GM18499 (cell line): ENCODE measurements around the gene ATG16L1.
A peak's percentile ranks its signal among the peaks of the same experiment; 100 is the strongest.

ENCODE experiments used
- ATAC-seq: cut with Tn5 transposase; IDR thresholded peaks from one replicate; pipeline ENCODE4 v1.9.1; 2021; ENCODE audit warnings: moderate number of reproducible peaks; ENCODE audit not compliant: insufficient read depth, unreplicated experiment

The ATG16L1 gene

DNA sequence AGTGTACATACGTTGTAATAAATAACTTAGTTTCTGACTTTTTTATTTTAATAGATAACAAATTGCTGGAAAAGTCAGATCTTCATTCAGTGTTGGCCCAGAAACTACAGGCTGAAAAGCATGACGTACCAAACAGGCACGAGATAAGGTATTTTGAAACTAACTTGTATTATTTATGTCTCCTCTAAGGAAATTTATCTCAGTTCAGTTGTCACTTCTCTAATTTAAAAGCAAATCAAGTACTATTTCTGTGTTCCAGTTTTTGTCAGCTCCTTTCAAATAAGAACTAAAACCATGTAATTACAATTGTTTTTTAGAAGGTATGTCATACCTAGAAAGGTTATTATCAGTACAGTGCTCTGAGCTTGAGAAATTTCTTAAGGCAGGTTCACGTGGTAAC, 4.6 kb downstream of the ATG16L1 start:
- no peak for ATAC-seq

DNA sequence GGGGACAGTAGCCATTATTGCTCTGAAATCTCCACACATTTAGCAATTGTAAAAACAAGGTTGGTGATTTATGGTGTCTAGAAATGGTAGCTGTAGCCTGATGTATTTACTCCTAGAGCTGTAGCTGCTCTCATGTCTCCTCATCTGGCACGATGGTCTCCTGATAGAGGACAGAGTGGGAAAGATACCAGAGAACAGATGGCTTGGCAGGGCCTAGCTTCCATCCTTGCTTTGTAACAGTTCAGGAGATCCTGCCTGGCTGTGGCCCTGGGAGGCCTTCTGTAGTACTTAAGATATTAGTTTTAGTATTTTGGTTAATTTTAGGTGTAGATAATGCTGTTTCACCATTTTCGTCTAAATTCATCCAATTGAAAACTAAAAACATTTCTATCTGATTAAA, 6.7 kb downstream of the ATG16L1 start:
- no peak for ATAC-seq

DNA sequence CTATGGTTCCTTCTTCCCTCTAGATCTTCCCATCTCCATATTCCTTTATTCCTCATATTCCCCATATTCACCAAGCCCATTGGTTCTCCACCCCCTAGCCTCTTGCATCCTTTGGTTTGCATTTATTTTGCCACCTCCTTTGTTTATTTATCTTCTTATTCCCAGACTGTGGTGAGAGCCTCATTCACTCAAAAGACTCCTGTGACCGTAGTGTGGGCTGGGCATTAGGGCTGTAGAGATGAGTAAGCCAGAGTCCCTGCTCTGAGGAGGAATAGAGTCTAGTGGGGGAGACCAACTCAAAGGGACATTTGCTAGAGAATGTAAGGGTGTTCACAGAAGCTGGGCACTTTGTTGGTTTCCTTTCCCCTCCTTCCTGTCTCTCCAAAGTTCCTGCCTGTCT, 8.3 kb downstream of the ATG16L1 start:
- ATAC-seq: no peak

DNA sequence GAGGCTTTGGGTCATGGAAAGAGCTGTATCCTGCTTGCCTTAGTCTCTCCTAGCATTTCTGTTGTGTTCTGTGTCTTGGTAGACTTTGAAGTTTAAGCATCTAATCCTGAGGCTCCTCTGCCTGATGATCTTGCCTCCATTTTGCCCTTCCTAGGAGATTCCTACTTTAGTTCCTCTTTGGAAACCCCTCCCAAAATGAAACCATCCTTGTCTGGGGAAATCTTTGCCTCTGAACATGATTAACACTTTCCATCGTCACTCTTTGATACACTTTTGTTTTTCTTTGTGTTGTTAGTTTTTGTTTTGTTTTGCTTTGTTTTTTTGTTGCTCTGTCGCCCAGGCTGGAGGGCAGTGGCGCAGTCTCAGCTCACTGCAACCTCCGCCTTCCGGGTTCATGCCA, 9.2 kb downstream of the ATG16L1 start:
- ATAC-seq: no peak

- ATAC-seq: no peak
Measured at GRCh38 chr2:233261819-233262555, 10.5 kb downstream of the ATG16L1 start.

- no peak for ATAC-seq
Measured at GRCh38 chr2:233262562-233262961, 11.1 kb downstream of the ATG16L1 start.

GRCh38 chr2:233263045-233263570, 11.6 kb downstream of the ATG16L1 start:
- ATAC-seq: no peak

GRCh38 chr2:233264667-233265066, 13.2 kb downstream of the ATG16L1 start:
- ATAC-seq: no peak

DNA sequence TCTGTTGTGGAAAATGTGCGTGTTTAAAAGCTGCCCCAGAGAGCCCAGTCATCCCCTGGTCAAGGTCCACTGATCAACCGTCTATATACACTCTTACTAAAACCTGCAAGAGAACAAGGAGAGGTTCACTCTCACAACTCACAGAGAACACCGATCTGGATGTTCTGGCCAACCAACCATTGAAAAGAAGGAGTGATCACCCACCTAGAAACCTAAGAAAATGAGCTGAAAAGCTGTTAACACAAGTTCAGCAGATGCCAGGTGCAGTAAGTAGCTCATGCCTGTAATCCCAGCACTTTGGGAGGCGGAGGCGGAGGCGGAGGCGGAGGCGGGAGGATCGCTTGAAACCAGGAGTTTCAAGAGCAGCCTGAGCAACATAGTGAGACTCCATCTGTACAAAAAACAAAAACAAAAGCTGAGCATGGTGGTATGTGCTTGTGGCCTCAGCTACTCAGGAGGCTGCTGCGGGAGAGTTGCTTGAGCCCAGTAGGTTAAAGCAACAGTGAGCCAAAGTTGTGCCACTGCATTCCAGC, 14.5 kb downstream of the ATG16L1 start:
- no peak for ATAC-seq

GRCh38 chr2:233266481-233266880, 15.0 kb downstream of the ATG16L1 start:
- no peak for ATAC-seq

DNA sequence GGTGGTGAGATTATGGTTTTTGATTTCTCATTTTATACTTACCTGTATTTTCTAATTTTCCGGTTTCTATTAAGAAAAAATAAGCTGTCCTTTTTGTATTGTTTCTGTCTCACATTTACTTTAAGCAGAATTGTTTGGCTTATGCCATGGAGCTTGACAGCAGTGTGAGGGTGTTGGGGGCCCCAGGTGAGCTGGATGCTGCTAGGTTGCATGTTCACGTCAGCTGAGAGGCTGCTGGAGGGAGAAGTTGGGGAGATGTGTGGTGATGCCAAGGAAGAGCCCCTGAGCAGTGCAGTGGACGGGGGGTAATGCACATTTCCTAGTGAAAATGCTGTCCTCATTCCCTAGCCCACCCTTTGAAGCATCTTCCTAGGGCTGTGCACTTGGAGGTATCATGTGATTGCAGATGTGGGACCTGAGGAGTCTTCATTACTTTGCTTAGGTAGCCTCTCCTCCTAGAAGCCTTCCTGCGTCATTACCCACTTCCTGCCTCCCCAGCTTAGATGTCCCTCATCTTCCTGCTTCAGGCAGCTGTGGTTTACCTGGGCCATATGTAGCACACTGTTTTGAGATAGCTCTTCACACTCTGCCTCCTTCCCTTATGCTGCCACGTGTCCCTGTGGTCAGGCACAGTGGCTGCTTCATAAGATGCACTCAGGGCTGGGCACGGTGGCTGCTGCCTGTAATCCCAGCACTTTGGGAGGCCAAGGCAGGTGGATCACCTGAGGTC, 16.2 kb downstream of the ATG16L1 start:
- ATAC-seq: peak; percentile 83

GRCh38 chr2:233270366-233270765, 18.9 kb downstream of the ATG16L1 start:
- no peak for ATAC-seq

DNA sequence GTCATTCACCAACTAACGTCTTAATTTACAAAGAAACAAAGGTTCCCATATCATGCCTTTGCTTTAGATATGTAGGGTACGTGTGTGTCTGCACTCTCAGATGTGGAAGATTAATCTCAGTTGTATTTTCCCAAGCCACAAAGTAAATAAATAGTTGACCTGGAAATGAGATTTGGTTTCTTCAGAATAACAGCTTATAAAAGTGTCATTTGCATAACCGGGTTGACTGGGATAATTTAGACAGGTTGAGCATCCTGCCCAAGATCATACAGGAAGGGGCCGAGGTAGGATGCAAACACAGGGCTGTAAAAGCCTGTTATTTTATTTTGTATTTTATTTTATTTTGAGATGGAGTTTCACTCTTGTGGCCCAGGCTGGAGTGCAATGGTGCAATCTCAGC, 19.5 kb downstream of the ATG16L1 start:
- ATAC-seq: no peak

DNA sequence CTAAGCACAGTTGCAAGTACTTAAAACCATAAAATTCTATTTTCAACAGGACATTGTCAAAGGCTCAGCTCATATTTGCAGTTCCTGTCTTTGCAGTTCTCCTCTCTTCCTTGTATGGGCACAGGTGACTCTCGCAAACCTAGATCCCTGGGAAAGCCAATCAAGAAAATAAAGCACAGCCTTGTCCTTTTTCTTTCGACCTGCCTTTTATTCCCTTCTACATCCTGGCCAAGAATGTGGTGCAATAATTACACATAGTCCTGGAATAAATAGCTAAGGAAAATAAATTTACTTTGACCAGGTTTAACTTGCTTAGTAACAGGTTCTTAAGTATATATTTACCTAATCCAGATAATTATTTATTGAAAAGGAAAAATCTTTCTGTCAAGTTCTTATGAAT, 20.2 kb downstream of the ATG16L1 start:
- no peak for ATAC-seq

GRCh38 chr2:233273120-233273519, 21.6 kb downstream of the ATG16L1 start:
- no peak for ATAC-seq

DNA sequence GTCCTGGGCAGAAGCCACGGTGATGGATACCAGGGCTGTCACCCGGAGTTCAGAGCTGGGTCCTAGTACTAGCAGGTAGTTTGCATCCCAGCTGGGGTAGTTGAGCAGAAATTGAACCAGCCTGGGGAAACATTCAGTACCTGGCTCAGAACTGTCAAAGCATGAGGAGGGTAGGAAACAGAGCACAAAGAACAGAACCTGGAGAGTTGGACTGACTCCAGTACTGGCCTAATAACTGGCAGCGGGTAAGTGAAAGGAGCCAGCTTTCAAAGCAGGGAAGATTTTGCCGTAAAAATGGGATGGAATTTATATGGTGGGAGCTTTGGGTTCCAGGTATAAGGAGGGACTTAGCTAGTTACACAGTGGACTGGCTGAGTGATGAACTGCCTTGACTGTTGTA, 23.8 kb downstream of the ATG16L1 start:
- ATAC-seq: no peak

- ATAC-seq: no peak
Measured at GRCh38 chr2:233278921-233279320, 27.4 kb downstream of the ATG16L1 start.

- no peak for ATAC-seq
Measured at GRCh38 chr2:233280114-233280693, 28.7 kb downstream of the ATG16L1 start.

- no peak for ATAC-seq
Measured at GRCh38 chr2:233281553-233281952, 30.1 kb downstream of the ATG16L1 start.

- ATAC-seq: no peak
Measured at GRCh38 chr2:233281992-233282603, 30.6 kb downstream of the ATG16L1 start.

DNA sequence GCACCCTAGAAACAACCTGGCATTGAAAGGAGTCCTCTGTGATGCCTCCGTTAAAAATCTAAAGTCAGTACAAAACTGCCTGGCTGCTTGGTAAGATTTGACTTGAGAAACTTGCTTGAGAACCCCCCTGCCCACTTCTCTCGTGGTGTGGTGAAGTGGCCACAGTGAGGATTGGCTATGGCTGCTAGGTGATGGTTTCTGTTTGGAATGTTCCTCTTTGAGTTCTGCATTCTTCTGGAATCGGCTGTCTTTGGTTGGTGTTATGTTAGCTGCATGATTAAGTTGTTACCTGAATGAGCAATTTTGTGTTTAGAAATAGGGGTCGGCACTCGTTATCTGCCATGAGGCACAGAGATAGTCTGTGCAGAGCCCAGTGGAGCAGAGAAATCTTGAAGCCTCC, 34.4 kb downstream of the ATG16L1 start:
- no peak for ATAC-seq
